ENCODE measurements around the gene ZSWIM8. TPM values are rescaled to one million over a fixed set of nuclear protein-coding genes. Genes with fewer than 3 reads are reported as not detected.

ZSWIM8 gene
- total RNA-seq, 1 donor, result 76.7 TPM

DNA sequence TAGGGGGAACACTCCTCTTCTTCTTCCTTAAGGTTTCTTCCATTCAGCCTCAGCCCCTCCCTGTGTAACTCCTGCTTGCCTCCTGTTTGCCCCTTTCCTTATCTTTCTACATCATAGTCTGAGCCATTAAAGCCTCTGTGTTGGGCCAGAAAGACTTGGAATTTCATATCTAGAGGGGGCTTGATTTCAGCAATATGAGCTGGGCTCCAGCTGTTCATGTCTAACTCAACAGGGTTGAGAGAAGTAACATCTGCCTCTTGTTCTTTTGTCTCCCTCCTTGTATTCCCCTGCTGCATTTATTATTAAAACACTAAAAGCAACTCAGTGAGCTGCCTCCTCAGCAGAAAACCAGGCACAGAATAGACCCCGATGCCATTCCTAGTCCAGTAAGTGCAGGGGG lies 23.6 kb upstream of the ZSWIM8 start:
- Histone ChIP-seq H3K79me2 (ENCODE audit: insufficient read depth, low read length) (peaks cover 50% of the 10 kb centered on the region), H3K27ac (ENCODE audit: low read depth, low read length) (no peak overlapping the region), H3K9me3 (ENCODE audit: low read depth, low read length) (no peaks in the 10 kb centered on the region)

DNA sequence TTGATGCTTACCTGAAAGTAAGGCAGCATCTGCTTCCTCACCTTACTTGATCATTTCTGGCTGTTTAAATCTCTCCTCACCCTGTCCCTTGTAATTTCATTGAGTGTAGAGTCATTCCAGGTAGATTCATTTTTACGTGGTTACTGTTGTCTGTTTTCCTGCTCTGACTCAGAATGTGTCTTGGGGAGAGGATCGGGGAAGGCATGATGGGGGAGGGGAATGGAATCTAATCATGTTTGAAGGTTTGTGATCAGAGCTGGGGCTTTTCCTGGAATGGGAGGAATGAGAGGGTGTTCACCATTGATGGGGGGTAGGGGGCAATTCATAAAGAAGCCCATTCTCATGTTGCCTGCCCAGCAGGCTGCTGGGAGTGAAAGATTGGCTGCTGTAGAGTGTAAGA lies 22.5 kb upstream of the ZSWIM8 start:
- Histone ChIP-seq H3K4me1 (ENCODE audit: insufficient read depth, low read length) (peaks cover 6% of the 10 kb centered on the region), H3K4me2 (ENCODE audit: insufficient read depth, low read length) (no peak overlapping the region), H3K4me3 (ENCODE audit: insufficient read depth, low read length) (no peak overlapping the region), H2AFZ (ENCODE audit: low read length) (no peak overlapping the region), H3K9me3 (ENCODE audit: low read depth, low read length) (no peaks in the 10 kb centered on the region), H4K20me1 (ENCODE audit: insufficient read depth, low read length) (peaks cover 51% of the 10 kb centered on the region), H3K27ac (ENCODE audit: low read depth, low read length) (no peak overlapping the region), H3K36me3 (ENCODE audit: insufficient read depth, low read length) (peaks cover 93% of the 10 kb centered on the region), H3K27me3 (ENCODE audit: insufficient read depth, low read length) (no peaks in the 10 kb centered on the region), H3K79me2 (ENCODE audit: insufficient read depth, low read length) (peaks cover 43% of the 10 kb centered on the region)
- TF ChIP-seq, protein P1, sequence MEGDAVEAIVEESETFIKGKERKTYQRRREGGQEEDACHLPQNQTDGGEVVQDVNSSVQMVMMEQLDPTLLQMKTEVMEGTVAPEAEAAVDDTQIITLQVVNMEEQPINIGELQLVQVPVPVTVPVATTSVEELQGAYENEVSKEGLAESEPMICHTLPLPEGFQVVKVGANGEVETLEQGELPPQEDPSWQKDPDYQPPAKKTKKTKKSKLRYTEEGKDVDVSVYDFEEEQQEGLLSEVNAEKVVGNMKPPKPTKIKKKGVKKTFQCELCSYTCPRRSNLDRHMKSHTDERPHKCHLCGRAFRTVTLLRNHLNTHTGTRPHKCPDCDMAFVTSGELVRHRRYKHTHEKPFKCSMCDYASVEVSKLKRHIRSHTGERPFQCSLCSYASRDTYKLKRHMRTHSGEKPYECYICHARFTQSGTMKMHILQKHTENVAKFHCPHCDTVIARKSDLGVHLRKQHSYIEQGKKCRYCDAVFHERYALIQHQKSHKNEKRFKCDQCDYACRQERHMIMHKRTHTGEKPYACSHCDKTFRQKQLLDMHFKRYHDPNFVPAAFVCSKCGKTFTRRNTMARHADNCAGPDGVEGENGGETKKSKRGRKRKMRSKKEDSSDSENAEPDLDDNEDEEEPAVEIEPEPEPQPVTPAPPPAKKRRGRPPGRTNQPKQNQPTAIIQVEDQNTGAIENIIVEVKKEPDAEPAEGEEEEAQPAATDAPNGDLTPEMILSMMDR (IDR thresholded peaks at IDR 0.05; ENCODE audit: extremely low read depth, low read depth, low read length), result no peak
- peak; percentile 85 for DNase-seq (ENCODE audit: insufficient read length, low spot score, missing footprints)

More for the DNA sequence above, 23.6 kb upstream of the ZSWIM8 start:
- TF ChIP-seq, protein P1 (IDR thresholded peaks at IDR 0.05; ENCODE audit: extremely low read depth, low read depth, low read length), result no peak
- Histone ChIP-seq H3K27me3 (ENCODE audit: insufficient read depth, low read length) (no peaks in the 10 kb centered on the region), H3K4me3 (ENCODE audit: insufficient read depth, low read length) (no peak overlapping the region), H4K20me1 (ENCODE audit: insufficient read depth, low read length) (peaks cover 51% of the 10 kb centered on the region), H3K36me3 (ENCODE audit: insufficient read depth, low read length) (peaks cover 83% of the 10 kb centered on the region), H2AFZ (ENCODE audit: low read length) (no peak overlapping the region), H3K4me2 (ENCODE audit: insufficient read depth, low read length) (no peak overlapping the region), H3K4me1 (ENCODE audit: insufficient read depth, low read length) (peaks cover 6% of the 10 kb centered on the region)
- DNase-seq (ENCODE audit: insufficient read length, low spot score, missing footprints), result no peak

DNA sequence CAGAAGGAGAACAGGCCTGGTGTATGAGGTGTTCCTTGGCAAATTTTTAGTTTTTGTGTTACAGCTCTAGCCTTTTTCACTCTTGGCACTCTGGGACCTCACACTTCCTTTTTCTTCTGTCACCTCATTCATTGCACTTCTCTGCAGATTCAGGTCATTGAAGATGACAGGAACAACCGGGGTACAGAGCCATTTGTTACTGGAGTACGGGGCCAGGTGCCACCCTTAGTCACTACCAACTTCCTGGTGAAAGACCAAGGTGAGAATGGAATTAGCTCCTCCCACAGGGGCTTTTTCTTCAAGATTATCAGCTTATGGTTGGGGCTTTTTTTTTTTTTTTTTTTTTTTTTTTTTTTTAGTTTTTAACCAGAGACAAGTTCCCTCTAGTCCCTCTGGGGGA lies 22.1 kb upstream of the ZSWIM8 start:
- Histone ChIP-seq H3K79me2 (ENCODE audit: insufficient read depth, low read length) (peaks cover 41% of the 10 kb centered on the region), H3K4me3 (ENCODE audit: insufficient read depth, low read length) (no peak overlapping the region), H3K27ac (ENCODE audit: low read depth, low read length) (no peak overlapping the region), H3K36me3 (ENCODE audit: insufficient read depth, low read length) (peaks cover 94% of the 10 kb centered on the region), H3K4me1 (ENCODE audit: insufficient read depth, low read length) (peaks cover 6% of the 10 kb centered on the region), H3K4me2 (ENCODE audit: insufficient read depth, low read length) (no peak overlapping the region), H3K27me3 (ENCODE audit: insufficient read depth, low read length) (no peaks in the 10 kb centered on the region), H2AFZ (ENCODE audit: low read length) (no peak overlapping the region), H4K20me1 (ENCODE audit: insufficient read depth, low read length) (peaks cover 49% of the 10 kb centered on the region), H3K9me3 (ENCODE audit: low read depth, low read length) (no peaks in the 10 kb centered on the region)
- DNase-seq (ENCODE audit: insufficient read length, low spot score, missing footprints), result no peak
- TF ChIP-seq, protein P1 (IDR thresholded peaks at IDR 0.05; ENCODE audit: extremely low read depth, low read depth, low read length), result no peak

DNA sequence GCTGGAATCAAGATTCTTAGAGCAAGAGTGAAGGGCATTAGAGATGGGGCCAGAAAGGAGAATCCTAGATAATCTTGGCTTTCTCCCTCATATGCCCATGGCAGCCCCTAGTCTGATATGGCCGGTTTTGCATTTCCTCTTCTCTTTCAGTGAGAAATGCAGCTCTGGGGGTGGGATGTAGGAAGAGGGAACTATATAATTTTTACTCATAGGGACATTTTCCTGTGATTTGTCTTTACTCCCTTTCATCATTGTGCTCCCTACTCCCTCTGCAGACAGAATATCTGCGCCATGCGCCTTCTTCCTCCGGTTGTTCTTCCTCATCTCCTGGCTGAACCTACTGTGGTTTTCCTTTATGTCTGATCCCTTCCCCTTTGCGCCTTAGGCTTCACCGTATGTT lies 20.3 kb upstream of the ZSWIM8 start:
- H3K36me3 ChIP-seq (ENCODE audit: insufficient read depth, low read length), result peaks cover 94% of the 10 kb centered on the region
- no peaks in the 10 kb centered on the region for H3K9me3 ChIP-seq (ENCODE audit: low read depth, low read length)
- TF ChIP-seq, protein P1 (IDR thresholded peaks at IDR 0.05; ENCODE audit: extremely low read depth, low read depth, low read length), result no peak
- H3K27me3 ChIP-seq (ENCODE audit: insufficient read depth, low read length), result no peaks in the 10 kb centered on the region
- peaks cover 25% of the 10 kb centered on the region for H3K79me2 ChIP-seq (ENCODE audit: insufficient read depth, low read length)
- H3K4me3 ChIP-seq (ENCODE audit: insufficient read depth, low read length), result no peak overlapping the region
- peaks cover 35% of the 10 kb centered on the region for H4K20me1 ChIP-seq (ENCODE audit: insufficient read depth, low read length)
- peaks cover 6% of the 10 kb centered on the region for H3K4me1 ChIP-seq (ENCODE audit: insufficient read depth, low read length)
- no peak overlapping the region for H2AFZ ChIP-seq (ENCODE audit: low read length)
- H3K4me2 ChIP-seq (ENCODE audit: insufficient read depth, low read length), result no peak overlapping the region
- H3K27ac ChIP-seq (ENCODE audit: low read depth, low read length), result no peak overlapping the region
- DNase-seq (ENCODE audit: insufficient read length, low spot score, missing footprints), result no peak
